HCT116 (cell line): Measurements from ENCODE around the gene OR2AE1.

ENCODE experiments used
- EZH2 ChIP-seq: fragments of 200-600 bp; sonication (generic); IDR thresholded peaks from 2 replicates; pipeline ENCODE4 v1.6.1; 2017; ENCODE audit warnings: antibody characterized with exemption, mixed run types
- TF ChIP-seq, protein P1 (sequence below), 3 experiments: fragments of 200-600 bp in 1 of 3; sonication (generic) in 1 of 3; IDR thresholded peaks in 2 of 3; conservative IDR thresholded peaks in 1 of 3; 2 replicates each; pipeline ENCODE4 v1.5.1; 2012 to 2017; ENCODE audit warnings: low read depth in 2 of 3, low read length in 2 of 3, antibody characterized with exemption in 1 of 3, borderline replicate concordance in 1 of 3, control low read depth in 1 of 3, mild to moderate bottlenecking in 1 of 3, mixed read lengths in 1 of 3, mixed run types in 1 of 3, moderate library complexity in 1 of 3; ENCODE audit not compliant: insufficient read depth in 1 of 3
- TF ChIP-seq, protein P2 (sequence below): IDR thresholded peaks from 2 replicates; pipeline ENCODE4 v1.6.1; 2012; ENCODE audit warnings: low read depth
- TF ChIP-seq, protein P3 (sequence below): IDR thresholded peaks from 2 replicates; pipeline ENCODE4 v1.6.1; 2012
- TF ChIP-seq, protein P4 (sequence below): IDR thresholded peaks from 2 replicates; pipeline ENCODE4 v1.6.1; 2012

DNA sequence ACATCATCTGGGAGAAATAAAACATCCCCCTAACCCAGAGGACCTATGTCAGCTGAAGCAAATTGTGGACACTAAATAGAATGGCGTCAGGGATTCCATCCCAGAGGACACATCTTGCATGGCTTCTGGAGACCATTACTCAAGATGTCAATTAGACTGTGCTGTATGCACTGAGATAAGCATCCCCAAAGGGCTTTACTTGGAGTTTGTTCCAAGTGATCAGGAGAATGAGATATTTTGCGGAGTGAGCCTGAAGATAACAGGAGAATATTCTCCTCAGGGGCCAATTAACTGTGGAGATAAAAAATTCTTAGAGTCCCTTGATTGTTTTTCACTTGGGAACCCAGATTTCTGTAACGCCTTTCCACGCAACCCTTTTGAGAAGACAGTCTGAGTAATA is 4.5 kb upstream of the OR2AE1 start:
- TF ChIP-seq, protein P1, sequence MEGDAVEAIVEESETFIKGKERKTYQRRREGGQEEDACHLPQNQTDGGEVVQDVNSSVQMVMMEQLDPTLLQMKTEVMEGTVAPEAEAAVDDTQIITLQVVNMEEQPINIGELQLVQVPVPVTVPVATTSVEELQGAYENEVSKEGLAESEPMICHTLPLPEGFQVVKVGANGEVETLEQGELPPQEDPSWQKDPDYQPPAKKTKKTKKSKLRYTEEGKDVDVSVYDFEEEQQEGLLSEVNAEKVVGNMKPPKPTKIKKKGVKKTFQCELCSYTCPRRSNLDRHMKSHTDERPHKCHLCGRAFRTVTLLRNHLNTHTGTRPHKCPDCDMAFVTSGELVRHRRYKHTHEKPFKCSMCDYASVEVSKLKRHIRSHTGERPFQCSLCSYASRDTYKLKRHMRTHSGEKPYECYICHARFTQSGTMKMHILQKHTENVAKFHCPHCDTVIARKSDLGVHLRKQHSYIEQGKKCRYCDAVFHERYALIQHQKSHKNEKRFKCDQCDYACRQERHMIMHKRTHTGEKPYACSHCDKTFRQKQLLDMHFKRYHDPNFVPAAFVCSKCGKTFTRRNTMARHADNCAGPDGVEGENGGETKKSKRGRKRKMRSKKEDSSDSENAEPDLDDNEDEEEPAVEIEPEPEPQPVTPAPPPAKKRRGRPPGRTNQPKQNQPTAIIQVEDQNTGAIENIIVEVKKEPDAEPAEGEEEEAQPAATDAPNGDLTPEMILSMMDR (IDR thresholded peaks at IDR 0.05 in 2 of 3, conservative IDR thresholded peaks at IDR 0.05 in 1 of 3; ENCODE audit: borderline replicate concordance in 1 of 3, insufficient read depth in 1 of 3, low read depth in 2 of 3, low read length in 2 of 3) = no peak
- TF ChIP-seq, protein P2, sequence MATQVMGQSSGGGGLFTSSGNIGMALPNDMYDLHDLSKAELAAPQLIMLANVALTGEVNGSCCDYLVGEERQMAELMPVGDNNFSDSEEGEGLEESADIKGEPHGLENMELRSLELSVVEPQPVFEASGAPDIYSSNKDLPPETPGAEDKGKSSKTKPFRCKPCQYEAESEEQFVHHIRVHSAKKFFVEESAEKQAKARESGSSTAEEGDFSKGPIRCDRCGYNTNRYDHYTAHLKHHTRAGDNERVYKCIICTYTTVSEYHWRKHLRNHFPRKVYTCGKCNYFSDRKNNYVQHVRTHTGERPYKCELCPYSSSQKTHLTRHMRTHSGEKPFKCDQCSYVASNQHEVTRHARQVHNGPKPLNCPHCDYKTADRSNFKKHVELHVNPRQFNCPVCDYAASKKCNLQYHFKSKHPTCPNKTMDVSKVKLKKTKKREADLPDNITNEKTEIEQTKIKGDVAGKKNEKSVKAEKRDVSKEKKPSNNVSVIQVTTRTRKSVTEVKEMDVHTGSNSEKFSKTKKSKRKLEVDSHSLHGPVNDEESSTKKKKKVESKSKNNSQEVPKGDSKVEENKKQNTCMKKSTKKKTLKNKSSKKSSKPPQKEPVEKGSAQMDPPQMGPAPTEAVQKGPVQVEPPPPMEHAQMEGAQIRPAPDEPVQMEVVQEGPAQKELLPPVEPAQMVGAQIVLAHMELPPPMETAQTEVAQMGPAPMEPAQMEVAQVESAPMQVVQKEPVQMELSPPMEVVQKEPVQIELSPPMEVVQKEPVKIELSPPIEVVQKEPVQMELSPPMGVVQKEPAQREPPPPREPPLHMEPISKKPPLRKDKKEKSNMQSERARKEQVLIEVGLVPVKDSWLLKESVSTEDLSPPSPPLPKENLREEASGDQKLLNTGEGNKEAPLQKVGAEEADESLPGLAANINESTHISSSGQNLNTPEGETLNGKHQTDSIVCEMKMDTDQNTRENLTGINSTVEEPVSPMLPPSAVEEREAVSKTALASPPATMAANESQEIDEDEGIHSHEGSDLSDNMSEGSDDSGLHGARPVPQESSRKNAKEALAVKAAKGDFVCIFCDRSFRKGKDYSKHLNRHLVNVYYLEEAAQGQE = no peak
- no peak for TF ChIP-seq EZH2
- TF ChIP-seq, protein P3, sequence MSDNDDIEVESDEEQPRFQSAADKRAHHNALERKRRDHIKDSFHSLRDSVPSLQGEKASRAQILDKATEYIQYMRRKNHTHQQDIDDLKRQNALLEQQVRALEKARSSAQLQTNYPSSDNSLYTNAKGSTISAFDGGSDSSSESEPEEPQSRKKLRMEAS = no peak
- TF ChIP-seq, protein P4, sequence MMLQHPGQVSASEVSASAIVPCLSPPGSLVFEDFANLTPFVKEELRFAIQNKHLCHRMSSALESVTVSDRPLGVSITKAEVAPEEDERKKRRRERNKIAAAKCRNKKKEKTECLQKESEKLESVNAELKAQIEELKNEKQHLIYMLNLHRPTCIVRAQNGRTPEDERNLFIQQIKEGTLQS = no peak
